ENCODE data around the gene MIF. TPM values are rescaled to one million over a fixed set of nuclear protein-coding genes. Genes with fewer than 3 reads are reported as not detected.
A peak's percentile ranks its signal among the peaks of the same experiment; 100 is the strongest.

Gene MIF
- total RNA-seq, 1 experiment from 2014 or later, result 762 TPM

- TF ChIP-seq CTCF (IDR thresholded peaks at IDR 0.05; ENCODE audit: insufficient read depth in 1 of 2, low read depth in 1 of 2, low read length in 1 of 2, severe bottlenecking in 1 of 2, unreplicated experiment in 1 of 2), result no peak
- no peak overlapping the region for H3K4me3 Mint-ChIP-seq (ENCODE audit: unreplicated experiment)
- no peaks in the 10 kb centered on the region for H3K27me3 Mint-ChIP-seq (ENCODE audit: insufficient read depth, unreplicated experiment)
- H3K9me3 Mint-ChIP-seq (ENCODE audit: unreplicated experiment), result no peaks in the 10 kb centered on the region
- no TSS peak for BruUV-seq (replicated peaks)
- Histone ChIP-seq H3K4me1 (peaks cover 8% of the 10 kb centered on the region), H3K9me3 (no peaks in the 10 kb centered on the region), H3K27me3 (replicated peaks; ENCODE audit: control insufficient read depth, insufficient read depth, low read length) (no peaks in the 10 kb centered on the region), H3K4me3 (ENCODE audit: low read depth, low read length) (no peak overlapping the region), H3K36me3 (ENCODE audit: control insufficient read depth, insufficient read depth, low read length) (no peaks in the 10 kb centered on the region)
- CTCF ChIA-PET, result interaction anchor here (1.0 kb wide), 1 partner anchor 73 kb away, joined by 5 read pairs; no protein-coding TSS in a partner anchor
- H3K27ac Mint-ChIP-seq (ENCODE audit: unreplicated experiment), result no peak overlapping the region
- DNase-seq, result no peak
- POLR2A ChIA-PET, result interaction anchor here (0.6 kb wide), 1 partner anchor 9 kb away, joined by 4 read pairs; the partner anchor contains the start of gene SLC2A11
- H3K36me3 Mint-ChIP-seq (ENCODE audit: insufficient read depth, unreplicated experiment), result peaks cover 6% of the 10 kb centered on the region
- intact Hi-C loops (cut with micrococcal nuclease; ENCODE audit: unreplicated experiment), result loop anchor here (5.0 kb wide), 1 partner anchor 306 kb away; no protein-coding TSS in a partner anchor
- H3K4me1 Mint-ChIP-seq (ENCODE audit: low read depth, unreplicated experiment), result no peaks in the 10 kb centered on the region
Observed at GRCh38 chr22:23847991-23848864, 46.0 kb upstream of the MIF start.

- CTCF ChIA-PET, result interaction anchor here (0.6 to 1.5 kb wide), 16 partner anchors 9 to 242 kb away, joined by 3 to 39 read pairs (median 4); partner anchors contain the start of genes CHCHD10, MIF, MMP11 and SLC2A11
- POLR2A ChIA-PET, result interaction anchor here (0.6 kb wide), 2 partner anchors 8 to 79 kb away, joined by 3 to 5 read pairs; partner anchors contain the start of gene SLC2A11
- no peaks in the 10 kb centered on the region for H3K4me1 Mint-ChIP-seq (ENCODE audit: low read depth, unreplicated experiment)
Observed at GRCh38 chr22:23849009-23850006, 44.9 kb upstream of the MIF start.

More at GRCh38 chr22:23849009-23850006, 44.9 kb upstream of the MIF start:
- BruUV-seq (replicated peaks), result no TSS peak
- peak; percentile 92 to 96 for TF ChIP-seq CTCF (IDR thresholded peaks at IDR 0.05; ENCODE audit: insufficient read depth in 1 of 2, low read depth in 1 of 2, low read length in 1 of 2, severe bottlenecking in 1 of 2, unreplicated experiment in 1 of 2)
- Mint-ChIP-seq H3K36me3 (ENCODE audit: insufficient read depth, unreplicated experiment) (peaks cover 6% of the 10 kb centered on the region), H3K9me3 (ENCODE audit: unreplicated experiment) (no peaks in the 10 kb centered on the region), H3K27me3 (ENCODE audit: insufficient read depth, unreplicated experiment) (no peaks in the 10 kb centered on the region), H3K27ac (ENCODE audit: unreplicated experiment) (no peak overlapping the region), H3K4me3 (ENCODE audit: unreplicated experiment) (peak overlapping the region; percentile 40)
- intact Hi-C loops (cut with micrococcal nuclease; ENCODE audit: unreplicated experiment), result loop anchor here (5.0 kb wide), 1 partner anchor 307 kb away; no protein-coding TSS in a partner anchor
- no peaks in the 10 kb centered on the region for H3K36me3 ChIP-seq (ENCODE audit: control insufficient read depth, insufficient read depth, low read length)
- no peaks in the 10 kb centered on the region for H3K27me3 ChIP-seq (replicated peaks; ENCODE audit: control insufficient read depth, insufficient read depth, low read length)
- peak; percentile 85 to 95 for DNase-seq
- H3K4me1 ChIP-seq, result peaks cover 8% of the 10 kb centered on the region
- H3K4me3 ChIP-seq (ENCODE audit: low read depth, low read length), result no peak overlapping the region
- no peaks in the 10 kb centered on the region for H3K9me3 ChIP-seq

Data from Caco-2 (cell line).